Stimulated activated CD4-positive, alpha-beta T cell treated with anti-CD3 and anti-CD28 coated beads, Interleukin-4, amount 100 ng/mL, for 48 hours (primary cell): ENCODE data around the gene TMEM258.

ENCODE experiments used
- DNase-seq, 2 donors: peaks; one replicate each; pipeline ENCODE4 v3.0.0-alpha.2; 2020; ENCODE audit warnings: low read depth in 2 of 2

Gene TMEM258

DNA sequence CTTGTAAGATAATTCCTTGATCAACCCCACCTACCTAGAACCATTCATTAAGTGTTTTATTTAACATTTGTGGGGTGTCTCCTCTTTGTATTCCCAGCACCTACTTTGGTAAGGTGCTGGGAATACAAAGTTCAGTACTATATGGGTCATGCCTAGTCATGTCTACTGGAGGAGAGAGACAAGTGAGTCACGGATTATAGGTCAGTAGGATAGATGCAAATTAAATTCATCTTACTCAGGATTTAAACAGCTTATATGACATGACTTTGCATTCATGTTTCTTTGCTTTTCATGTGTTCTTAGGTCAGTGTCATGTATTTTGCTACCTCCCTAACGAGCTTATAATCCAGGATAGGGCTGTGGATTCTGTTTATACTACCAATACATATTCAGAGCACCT is 27.8 kb upstream of the TMEM258 start:
- no peak for DNase-seq

DNA sequence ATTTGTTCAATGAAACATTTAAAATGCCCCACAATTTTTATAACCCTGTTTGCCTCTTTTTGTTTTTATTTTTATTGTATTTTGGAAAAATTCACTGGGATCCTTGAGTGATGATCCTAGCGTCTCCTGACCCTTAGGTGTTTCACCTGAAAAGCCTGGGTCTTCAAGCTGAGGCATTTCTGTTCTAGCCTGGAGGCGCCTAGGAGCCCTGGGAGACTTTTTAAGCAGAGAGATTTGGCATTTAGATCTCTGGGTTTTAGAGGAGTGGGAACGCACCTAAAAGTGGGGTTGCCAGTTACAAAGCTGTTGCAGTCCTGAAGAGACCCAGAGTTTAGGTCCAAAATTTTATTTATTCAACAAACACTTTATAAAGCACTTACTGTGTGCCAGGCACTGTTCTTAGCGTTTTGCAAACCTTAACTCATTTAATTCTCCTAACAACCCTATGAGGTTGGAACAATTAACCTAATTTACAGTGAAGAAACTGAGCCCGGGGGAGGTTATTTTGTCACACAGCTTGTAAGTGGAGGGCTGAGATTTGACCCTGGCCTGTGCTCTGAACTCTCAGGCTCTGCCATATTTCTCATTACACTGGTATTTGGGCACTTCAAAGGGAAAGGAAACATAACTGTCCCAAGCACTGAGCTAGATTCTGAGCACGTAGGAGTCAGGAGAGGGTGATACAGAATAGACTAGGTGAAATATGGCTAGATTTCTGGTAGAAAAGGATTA is 25.2 kb upstream of the TMEM258 start:
- no peak for DNase-seq

DNA sequence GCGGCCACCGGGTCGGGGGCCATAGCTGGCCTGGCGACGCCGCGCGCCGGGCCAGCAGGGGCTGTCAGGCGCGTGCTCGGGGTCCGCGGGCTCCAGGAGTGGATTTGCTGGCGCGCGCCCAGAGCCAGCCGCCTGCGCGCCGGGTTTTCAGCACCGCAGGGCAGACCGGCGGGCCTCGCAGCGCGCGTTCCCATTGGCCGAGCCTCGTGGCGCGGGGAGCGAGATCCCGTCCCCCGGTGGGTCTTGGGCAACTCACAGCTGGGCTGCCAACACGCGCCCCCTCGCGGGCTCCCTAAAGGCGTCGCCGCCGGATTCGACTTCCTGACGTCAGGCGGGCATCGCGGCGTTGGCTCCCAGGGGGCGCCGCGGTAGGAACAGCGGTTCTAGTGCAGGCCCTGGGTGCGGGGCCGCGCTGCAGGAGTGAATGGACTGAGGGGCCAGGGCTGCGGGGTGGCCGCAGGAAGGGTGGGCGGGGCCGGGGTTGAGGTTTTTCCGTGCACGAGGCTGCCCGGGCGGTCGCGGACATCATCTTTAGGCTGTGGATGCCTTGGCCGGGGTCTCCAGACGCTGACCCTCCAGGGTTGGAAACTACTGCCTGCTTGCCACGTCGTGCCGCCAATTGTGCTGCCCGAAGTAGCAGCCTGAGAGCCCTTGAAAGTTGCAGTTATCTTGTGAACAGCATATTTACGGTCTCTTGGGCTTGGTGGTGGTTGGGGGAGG is 24.5 kb upstream of the TMEM258 start, which contains the start of gene FADS1:
Gene FADS1, minus strand, starts transcription at position 268 of the 720 bp plus-strand sequence. Its CDS starts 74 bp downstream, at position 194.
- DNase-seq, result peak; percentile 75 to 82

DNA sequence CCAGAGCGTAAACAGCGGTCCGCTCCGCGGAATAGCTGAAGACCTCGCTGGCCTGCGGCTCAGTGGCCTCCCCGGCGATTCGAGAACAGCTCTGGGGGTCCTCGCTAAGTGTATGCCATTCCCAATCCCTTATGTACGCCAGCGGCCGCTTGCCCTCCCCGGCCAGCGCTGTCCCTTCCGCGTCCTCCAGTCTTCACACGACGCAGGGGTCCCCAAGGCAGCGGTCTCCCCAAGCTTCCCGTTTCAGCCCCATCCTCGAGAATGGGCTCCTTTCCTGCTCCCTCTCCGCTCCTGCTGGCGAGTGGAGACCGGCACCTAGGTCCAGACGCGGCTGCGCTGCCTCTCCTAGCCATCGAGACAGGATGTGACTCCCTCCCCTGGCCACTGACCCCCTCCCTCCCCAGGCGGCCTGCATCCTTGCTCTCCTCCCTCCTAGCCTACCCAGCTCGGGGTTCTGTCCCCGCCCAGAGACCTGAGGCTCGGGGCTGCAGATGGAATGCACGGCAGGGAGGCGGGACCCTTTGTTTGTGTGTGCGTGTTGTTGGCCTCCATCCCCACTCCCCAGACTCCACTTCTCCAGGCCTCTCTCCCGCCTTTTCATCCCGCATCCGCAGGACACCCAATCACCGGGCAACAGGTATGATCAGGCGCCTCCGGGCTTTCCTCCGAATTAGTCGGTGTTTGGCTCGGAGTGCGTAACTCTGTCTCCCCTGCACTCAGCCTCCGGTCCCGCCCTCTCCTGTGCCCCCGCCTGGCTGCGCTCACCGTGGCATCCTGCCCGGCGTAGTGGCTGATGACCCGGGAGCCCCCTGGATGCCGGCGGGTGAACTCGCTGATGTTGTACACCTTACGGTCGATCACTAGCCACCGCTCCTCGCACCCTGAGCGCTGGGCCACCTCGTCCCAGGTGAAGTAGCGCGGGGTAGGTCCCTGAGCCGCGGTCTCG is 23.7 kb upstream of the TMEM258 start:
- DNase-seq, result no peak

DNA sequence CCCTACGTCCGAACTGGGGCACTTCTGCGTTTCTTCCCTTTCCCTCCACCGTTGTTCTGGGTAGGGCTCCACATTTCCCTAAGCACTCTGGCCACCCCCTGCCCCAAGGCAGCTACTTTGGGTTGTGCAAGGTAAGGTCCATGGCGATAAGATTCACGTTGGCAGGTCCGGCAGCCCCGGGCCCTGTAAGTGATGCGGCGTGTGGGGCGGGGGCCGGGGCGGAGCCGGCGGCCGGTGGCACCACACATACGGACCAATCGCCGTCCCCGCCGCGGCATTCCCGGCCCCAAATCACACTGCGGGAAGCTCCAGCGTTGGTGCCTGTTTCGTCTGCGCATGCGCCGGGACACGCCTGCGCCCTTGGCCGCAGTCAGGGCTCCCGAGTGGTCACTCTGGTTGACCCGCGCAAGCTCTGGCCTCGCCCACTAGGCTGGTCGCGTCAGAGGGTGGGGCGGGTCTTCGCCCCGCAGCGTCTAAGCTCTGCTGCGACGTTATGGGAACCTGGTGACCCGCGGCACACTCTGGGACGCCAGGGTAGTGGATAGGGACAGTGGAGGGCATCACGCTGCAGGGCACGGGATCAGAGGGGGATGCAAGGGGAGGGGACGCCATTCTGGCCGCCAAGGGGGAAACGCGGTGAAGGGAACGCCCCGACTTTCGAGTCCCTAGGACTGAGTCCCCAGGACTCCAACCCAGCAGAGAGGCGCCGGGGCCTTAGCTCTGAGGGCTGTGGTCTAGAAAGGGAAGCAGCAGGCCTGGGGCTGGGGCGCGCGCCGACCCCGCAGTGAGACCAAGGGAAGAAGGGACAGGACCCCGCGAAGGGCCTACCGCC is 22.8 kb upstream of the TMEM258 start:
- DNase-seq, result peak in 1 of 2 donors; percentile 50

DNA sequence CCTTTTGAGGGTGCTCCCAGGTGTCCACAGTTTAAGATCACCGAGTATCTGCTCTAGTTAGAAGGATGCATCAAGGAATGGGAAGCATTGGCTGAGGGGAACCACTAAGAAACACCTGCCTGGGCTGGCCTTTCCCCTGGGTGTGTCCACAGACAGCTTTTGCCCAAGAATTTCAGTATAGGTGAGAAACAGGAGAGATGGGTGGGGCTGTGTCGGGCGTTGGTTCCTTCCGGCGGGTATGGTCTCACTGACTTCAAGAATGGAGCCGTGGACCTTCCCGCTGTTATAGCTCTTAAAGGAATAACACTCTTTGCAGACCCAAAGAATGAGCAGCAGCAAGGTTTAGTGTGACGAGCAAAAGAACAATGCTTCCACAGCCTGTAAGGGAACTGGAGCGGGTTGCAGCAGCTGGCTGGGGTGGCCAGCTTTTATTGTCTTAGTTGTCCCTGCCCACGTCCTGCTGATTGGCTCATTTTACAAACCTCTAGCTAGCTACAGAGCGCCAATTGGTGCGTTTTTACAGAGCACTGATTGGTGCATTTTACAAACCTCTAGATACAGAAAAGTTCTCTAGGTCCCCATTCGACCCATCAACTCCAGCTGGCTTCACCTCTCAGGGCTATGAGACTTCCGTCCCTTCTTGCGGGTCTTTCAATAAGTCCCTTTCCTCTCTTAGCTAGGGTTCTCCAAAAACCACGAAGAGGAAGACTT is 22.0 kb upstream of the TMEM258 start:
- DNase-seq, result no peak

DNA sequence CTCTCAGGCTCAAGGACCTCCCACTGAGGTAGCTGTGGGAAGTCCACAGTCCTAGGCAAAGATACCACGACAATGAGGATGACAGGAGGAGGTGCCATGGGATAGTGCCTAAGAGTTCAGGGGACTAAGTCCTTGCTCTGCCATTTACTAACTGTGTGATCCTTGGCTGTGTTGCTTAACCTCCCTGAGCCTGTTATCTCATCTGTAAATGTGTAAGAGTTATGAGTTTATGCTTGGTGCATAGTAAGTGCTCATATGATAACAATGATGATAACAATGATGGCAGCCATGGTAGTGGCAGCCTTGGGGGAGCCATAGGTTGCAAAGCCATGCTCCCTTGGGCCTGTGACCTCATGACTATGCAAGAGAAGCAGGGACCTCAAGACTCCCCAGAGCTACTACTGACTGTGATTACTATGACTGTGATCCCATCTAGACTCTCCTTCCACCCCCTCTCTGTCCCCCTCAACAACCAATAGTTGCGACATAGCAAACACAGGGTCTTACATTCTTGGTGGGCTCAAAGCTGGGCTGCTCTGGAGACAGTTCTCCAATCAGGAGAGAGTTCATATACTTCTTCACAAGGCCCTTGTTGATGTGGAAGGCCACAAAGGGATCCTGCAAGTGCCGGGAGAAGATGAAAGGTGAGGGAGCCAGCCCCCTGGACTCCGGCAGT is 20.5 kb upstream of the TMEM258 start:
- DNase-seq, result no peak

DNA sequence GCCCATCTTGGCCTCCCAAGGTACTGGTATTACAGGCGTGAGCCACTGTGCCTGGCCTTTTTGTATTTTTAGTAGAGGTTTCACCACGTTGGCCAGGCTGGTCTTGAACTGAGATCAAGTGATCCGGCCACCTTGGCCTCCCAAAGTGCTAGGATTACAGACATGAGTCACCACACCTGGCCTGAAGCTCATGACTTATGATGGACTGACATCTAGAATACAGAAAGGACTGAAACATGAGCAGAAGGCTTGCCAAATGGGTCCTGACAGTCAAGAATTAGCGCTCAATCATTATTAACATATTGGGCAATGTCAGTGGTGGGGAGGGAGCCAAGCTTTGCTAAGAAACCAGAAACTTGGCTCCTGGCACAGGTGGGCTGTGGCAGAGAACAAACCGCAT is 19.4 kb upstream of the TMEM258 start:
- no peak for DNase-seq

DNA sequence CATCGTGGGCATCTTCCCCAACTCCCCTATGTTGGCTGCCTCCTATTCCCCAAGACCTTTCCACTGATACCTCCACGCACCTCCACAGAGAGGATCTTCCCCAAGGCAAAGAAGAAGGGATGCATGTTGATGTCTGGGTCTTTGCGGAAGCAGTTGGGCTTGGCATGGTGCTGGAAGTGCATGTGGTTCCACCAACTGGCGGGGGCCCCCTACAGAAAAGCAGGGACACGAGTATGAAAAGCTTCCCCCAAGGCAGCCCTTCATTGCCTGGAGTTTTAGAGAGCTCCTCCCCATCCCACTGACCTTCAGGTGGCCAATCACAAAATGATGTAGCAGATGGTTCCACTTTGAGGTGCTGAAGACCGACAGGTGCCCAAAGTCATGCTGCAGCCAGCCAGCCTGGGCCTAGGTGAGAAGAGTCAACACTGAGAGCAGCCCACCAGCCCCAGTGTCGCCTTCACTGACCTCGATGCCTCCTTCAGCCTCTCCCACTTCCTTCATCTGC is 18.3 kb upstream of the TMEM258 start:
- DNase-seq, result no peak

DNA sequence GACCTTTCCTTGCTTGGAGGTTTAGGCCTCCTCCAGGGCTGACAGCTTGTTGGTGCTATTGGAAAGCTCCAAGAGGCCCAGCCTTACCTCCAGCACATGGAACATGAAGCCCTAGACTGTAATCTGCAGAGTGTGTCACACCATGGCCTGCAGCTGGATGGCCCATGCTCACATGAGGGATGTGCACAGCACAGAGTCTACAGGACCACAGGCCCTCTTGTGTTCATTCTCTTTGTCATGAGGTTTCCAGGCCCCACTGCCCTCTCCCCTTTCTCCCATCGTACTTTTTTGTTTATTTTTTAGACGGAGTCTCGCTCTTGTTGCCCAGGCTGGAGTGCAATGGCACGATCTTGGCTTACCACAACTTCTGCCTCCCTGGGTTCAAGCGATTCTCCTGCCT is 14.4 kb upstream of the TMEM258 start:
- no peak for DNase-seq

DNA sequence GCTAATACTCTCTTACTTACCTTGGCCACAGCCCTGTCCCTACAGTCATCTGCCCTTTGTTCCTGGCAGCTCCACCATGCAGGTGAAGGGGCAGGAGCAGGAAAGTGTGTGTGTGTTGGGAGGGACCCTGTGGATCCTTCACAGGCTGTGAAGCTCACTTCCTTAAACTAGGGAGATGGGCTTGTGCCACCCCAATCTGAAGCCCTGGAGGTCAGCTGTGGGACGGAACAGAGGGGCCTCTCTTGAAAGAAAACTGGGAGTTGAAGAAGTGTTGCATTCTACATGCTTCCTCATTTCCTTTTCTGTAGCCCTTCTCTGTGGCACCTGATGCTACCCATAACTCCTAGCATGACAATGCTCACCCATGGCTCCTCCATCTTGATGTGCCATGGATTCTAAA is 12.7 kb upstream of the TMEM258 start:
- DNase-seq, result no peak

DNA sequence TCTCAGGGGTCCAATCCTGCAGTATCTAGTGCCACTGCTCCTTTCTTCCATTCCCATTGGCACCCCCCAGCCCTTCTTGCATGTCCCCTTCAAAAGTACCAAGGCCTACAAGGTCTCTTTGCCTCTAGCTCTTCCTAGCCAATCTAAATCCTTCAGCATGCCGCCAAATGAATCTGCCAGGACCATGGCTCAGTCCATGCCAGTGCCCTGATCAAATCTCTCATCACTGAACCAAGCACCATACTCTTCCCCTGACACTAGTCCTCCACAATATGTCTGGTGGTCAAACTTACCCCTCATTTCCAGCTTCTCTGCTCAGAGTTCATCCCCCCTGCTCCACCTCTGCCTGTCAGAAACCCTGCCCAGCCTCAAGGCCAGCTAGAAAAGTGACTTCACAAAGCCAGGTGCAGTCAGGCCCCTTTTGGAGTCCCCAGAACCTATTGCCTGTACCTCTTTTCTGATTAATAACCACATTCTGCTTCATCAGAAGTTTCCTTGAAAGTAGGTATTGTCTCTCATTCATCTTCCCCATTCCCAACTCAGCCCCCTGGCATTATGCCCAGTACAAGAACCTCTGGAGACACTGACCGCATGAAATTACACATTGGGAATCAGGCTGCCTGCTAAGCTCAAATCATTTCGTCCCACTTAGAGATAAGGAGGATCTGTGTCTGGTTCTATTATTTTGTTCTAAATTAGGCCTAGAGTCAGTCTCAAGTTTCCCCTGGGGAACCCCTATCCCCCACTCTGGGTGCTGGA is 11.7 kb upstream of the TMEM258 start:
- DNase-seq, result no peak

DNA sequence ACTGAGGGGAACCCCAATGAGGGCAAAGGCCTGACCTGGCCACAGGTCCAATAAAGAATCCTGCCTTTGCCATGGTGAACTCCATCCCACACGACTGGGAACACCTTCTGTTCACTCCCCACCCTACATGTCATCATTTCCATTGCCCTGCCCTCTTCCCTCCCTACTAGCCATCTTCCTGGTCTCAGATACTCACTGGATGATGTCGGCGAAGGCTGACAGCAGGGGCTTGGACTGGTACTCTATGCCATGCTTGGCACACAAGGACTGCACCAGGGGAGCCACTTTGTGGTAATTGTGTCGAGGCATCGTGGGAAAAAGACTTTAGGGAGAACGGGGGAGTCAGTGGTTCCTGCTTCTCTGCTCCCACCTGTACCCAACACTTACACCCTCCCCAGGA is 10.2 kb upstream of the TMEM258 start:
- DNase-seq, result no peak

DNA sequence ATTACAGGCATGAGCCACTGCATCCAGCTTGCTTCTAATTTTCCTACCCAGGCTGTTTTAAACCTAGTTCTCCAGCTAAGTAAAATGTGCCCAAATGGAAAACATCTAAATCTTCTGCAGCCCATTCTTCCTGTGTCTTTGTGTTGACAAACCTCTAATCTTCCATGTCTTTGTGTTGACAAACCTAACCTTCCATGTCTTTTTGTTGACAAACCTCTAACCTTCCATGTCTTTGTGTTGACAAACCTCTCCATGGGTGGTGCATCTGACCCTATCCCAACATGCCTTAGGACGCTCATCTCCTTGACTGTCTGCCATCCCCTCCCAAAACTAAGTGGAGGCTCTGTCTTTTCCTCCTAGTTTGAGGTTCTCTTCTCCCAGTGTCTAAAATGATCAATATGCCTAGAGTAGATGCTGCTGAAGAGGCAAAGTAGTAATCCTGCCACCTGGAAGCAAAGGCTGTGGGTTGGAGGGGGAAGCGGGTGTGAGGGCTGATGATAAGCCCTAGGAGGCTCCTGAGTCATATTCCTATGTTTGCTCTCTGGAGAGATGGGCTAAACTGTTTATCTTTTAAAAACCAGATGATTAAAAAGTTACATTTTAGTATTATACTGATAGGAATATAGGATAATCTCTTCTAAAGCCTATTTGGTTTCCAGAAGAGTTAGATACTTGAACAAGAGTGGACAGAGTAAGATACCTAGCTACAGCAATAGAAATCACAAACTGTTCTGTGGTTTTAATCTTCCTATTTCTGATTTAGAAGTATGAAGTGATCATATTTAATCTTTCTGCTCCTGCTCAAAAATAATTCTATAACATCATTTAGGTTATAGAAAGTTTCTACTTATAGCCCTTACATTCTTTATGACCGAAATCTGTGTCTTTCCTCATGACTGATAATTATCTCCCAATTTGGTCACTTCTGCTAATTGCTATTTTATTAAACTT is 8.2 kb upstream of the TMEM258 start:
- no peak for DNase-seq

DNA sequence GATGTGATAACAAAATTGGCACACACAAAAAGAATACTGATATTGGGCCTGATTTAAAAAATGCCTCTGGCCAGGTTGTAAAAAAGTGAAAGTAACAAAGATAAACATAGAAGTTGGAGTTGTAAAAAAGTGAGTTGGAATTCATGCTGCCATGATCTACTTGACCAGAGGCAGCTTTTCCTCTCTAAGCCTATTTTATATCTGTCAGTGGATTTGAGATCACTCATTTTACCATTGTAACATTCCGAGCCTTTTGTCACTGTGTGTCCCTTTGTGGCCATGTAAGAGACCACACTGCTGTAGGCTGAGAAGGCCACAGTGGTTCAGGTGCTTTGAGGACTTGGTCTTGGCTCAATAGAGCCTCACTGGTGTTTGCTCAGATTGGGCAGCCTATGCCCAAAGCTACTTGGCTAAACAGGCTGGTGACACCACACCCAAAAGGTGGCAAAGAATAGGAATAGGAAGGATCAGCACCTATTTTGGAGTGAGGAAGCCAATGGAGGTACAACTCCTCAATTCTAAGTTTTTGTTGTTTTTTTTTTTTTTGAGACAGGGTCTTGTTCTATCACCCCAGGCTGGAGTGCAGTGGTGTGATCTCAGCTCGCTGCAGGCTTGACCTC is 7.4 kb upstream of the TMEM258 start:
- DNase-seq, result no peak

DNA sequence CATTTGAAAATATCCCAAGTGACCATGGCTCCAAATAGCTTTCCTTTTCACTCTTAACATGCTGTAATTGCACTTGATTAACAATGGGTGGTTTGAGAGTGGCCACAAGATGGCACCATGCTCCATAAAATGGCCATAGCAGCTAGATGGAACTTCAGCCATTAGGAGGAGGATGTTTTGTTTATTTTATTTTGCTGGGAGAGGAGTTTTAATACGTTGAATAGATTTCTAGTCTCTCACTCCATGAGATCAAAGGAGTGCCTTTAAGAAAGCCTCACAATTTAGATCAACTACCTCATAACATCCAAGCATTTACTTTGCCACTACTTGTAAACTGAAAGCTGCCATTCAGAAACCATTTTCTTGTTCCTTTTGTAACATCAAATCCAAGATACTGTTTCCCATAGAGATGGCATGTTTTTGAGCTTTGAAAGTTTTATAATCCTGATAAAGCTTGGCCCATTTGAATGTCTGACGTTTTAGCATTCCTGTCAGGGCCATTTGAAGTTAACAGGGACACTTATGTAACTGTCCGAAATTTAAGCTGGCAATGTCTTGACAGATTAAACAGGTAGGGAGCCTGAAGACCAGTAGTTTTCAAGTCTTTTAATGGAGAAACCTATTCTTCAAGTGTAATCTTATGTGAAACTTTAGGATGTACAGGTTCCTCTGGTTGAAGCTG is 5.0 kb upstream of the TMEM258 start:
- peak in 1 of 2 donors; percentile 49 for DNase-seq
